H9 (cell line): ENCODE data around the gene CAMK2B. TPM values are rescaled to one million over a fixed set of nuclear protein-coding genes. Genes with fewer than 3 reads are reported as not detected.
"Not testable (repeated sequence)": the region's sequence is repeated elsewhere in the genome, so short reads cannot be mapped to it uniquely, and the experiment has no call there.

Experiments used
- DNase-seq: peaks from one replicate; pipeline ENCODE4 v3.0.0-alpha.2; 2017
- H2AFZ ChIP-seq: one replicate; pipeline ENCODE4 v1.6.1; 2013; ENCODE audit warnings: mild to moderate bottlenecking, low read length, control low read depth, moderate library complexity
- H2AK5ac ChIP-seq: 2 replicates; pipeline ENCODE4 v1.6.1; 2013; ENCODE audit warnings: low read length, control low read depth, mixed read lengths; ENCODE audit not compliant: insufficient read length
- H2BK120ac ChIP-seq: one replicate; pipeline ENCODE4 v1.6.1; 2013; ENCODE audit warnings: low read depth, mild to moderate bottlenecking, low read length, control low read depth, inconsistent platforms; ENCODE audit not compliant: poor library complexity, severe bottlenecking
- H2BK12ac ChIP-seq: 2 replicates; pipeline ENCODE4 v1.6.1; 2013; ENCODE audit warnings: low read length, control low read depth, mixed read lengths, low read depth; ENCODE audit not compliant: insufficient read length
- H2BK15ac ChIP-seq: 2 replicates; pipeline ENCODE4 v1.6.1; 2013; ENCODE audit warnings: low read depth, low read length, control low read depth
- H2BK20ac ChIP-seq: one replicate; pipeline ENCODE4 v1.6.1; 2013; ENCODE audit warnings: low read depth, mild to moderate bottlenecking, low read length, control low read depth, inconsistent platforms; ENCODE audit not compliant: poor library complexity, severe bottlenecking
- H2BK5ac ChIP-seq: 2 replicates; pipeline ENCODE4 v1.6.1; 2013; ENCODE audit warnings: low read length, control low read depth, mixed read lengths; ENCODE audit not compliant: insufficient read length
- H3K14ac ChIP-seq: 2 replicates; pipeline ENCODE4 v1.6.1; 2013; ENCODE audit warnings: low read length, control low read depth; ENCODE audit not compliant: insufficient read depth
- H3K18ac ChIP-seq: 2 replicates; pipeline ENCODE4 v1.6.1; 2013; ENCODE audit warnings: low read depth, mild to moderate bottlenecking, mixed read lengths, low read length, control low read depth; ENCODE audit not compliant: insufficient read length
- H3K23ac ChIP-seq: 2 replicates; pipeline ENCODE4 v1.6.1; 2013; ENCODE audit warnings: low read length, control low read depth, mixed read lengths, low read depth; ENCODE audit not compliant: insufficient read length
- H3K23me2 ChIP-seq: 2 replicates; pipeline ENCODE4 v1.6.1; 2013; ENCODE audit warnings: low read depth, mild to moderate bottlenecking, mixed read lengths, low read length, control low read depth; ENCODE audit not compliant: insufficient read length, poor library complexity, severe bottlenecking
- H3K27ac ChIP-seq: 2 replicates; pipeline ENCODE4 v1.5.1; 2013; ENCODE audit warnings: low read length, control low read depth, mixed read lengths, low read depth; ENCODE audit not compliant: insufficient read length
- H3K27me3 ChIP-seq: 2 replicates; pipeline ENCODE4 v1.6.1; 2013; ENCODE audit warnings: low read length, control low read depth, inconsistent platforms; ENCODE audit not compliant: insufficient read depth
- H3K4ac ChIP-seq: 2 replicates; pipeline ENCODE4 v1.6.1; 2013; ENCODE audit warnings: low read depth, mild to moderate bottlenecking, control low read depth, inconsistent platforms, low read length, moderate library complexity
- H3K4me1 ChIP-seq: 2 replicates; pipeline ENCODE4 v1.6.1; 2013; ENCODE audit warnings: low read length, control low read depth, inconsistent platforms; ENCODE audit not compliant: insufficient read depth
- H3K4me2 ChIP-seq: 2 replicates; pipeline ENCODE4 v1.6.1; 2013; ENCODE audit warnings: low read length, control low read depth, mixed read lengths; ENCODE audit not compliant: insufficient read length, insufficient read depth
- H3K56ac ChIP-seq: 2 replicates; pipeline ENCODE4 v1.6.1; 2013; ENCODE audit warnings: low read depth, mild to moderate bottlenecking, mixed read lengths, low read length, control low read depth; ENCODE audit not compliant: insufficient read length
- H3K79me1 ChIP-seq: 2 replicates; pipeline ENCODE4 v1.6.1; 2013; ENCODE audit warnings: low read depth, mild to moderate bottlenecking, moderate library complexity, low read length, control low read depth, inconsistent platforms; ENCODE audit not compliant: insufficient read depth, poor library complexity, severe bottlenecking
- H3K79me2 ChIP-seq: 2 replicates; pipeline ENCODE4 v1.6.1; 2013; ENCODE audit warnings: low read length, control low read depth, inconsistent platforms; ENCODE audit not compliant: insufficient read depth
- H3K9ac ChIP-seq: 2 replicates; pipeline ENCODE4 v1.6.1; 2013; ENCODE audit warnings: low read length, control low read depth, mixed read lengths; ENCODE audit not compliant: insufficient read length; ENCODE audit errors: extremely low read depth
- H3K9me3 ChIP-seq: one replicate; pipeline ENCODE4 v1.6.1; 2013; ENCODE audit warnings: low read depth, low read length, inconsistent platforms; ENCODE audit not compliant: control insufficient read depth
- H3T11ph ChIP-seq: one replicate; pipeline ENCODE4 v1.6.1; 2013; ENCODE audit warnings: mild to moderate bottlenecking, low read length, control low read depth, inconsistent platforms
- H4K20me1 ChIP-seq: one replicate; pipeline ENCODE4 v1.6.1; 2013; ENCODE audit not compliant: control insufficient read depth, insufficient read length, insufficient read depth
- H4K5ac ChIP-seq: 2 replicates; pipeline ENCODE4 v1.6.1; 2013; ENCODE audit warnings: low read depth, mild to moderate bottlenecking, mixed read lengths, low read length, control low read depth; ENCODE audit not compliant: insufficient read length
- H4K8ac ChIP-seq: replicated peaks from 2 replicates; pipeline ENCODE4 v1.6.1; 2013; ENCODE audit warnings: low read length, control low read depth, mixed read lengths, low read depth; ENCODE audit not compliant: insufficient read length
- H4K91ac ChIP-seq: 2 replicates; pipeline ENCODE4 v1.6.1; 2013; ENCODE audit warnings: low read depth, mild to moderate bottlenecking, moderate library complexity, mixed read lengths, low read length, control low read depth; ENCODE audit not compliant: insufficient read length
- H3K27ac Mint-ChIP-seq, 3 experiments: 2 replicates in 2 of 3; 3 replicates in 1 of 3; pipeline ENCODE4 v1.8.0; 2020 to 2021; ENCODE audit warnings: mixed read lengths in 3 of 3, mild to moderate bottlenecking in 1 of 3, moderate library complexity in 1 of 3
- H3K27me3 Mint-ChIP-seq: 2 replicates; pipeline ENCODE4 v1.8.0; 2021; ENCODE audit warnings: low read depth, mild to moderate bottlenecking, moderate library complexity, mixed read lengths
- H3K36me3 Mint-ChIP-seq, 3 experiments: 2 replicates in 2 of 3; 3 replicates in 1 of 3; pipeline ENCODE4 v1.8.0; 2020 to 2021; ENCODE audit warnings: low read depth in 3 of 3, mixed read lengths in 3 of 3; ENCODE audit not compliant: insufficient read depth in 1 of 3
- H3K4me1 Mint-ChIP-seq, 2 experiments: 2 replicates each; pipeline ENCODE4 v1.8.0; 2020; ENCODE audit warnings: mixed read lengths in 2 of 2
- H3K4me3 Mint-ChIP-seq, 2 experiments: 2 replicates in 1 of 2; 3 replicates in 1 of 2; pipeline ENCODE4 v1.8.0; 2020 to 2021; ENCODE audit warnings: mild to moderate bottlenecking in 2 of 2, mixed read lengths in 2 of 2, moderate library complexity in 1 of 2
- H3K9me3 Mint-ChIP-seq, 2 experiments: 2 replicates in 1 of 2; 3 replicates in 1 of 2; pipeline ENCODE4 v1.8.0; 2020; ENCODE audit warnings: mild to moderate bottlenecking in 2 of 2, mixed read lengths in 2 of 2, moderate library complexity in 1 of 2
- WGBS: extraction: QIAGEN DNeasy Blood & Tissue Kit; methylation state at CpG from one replicate; pipeline ENCODE4 v1.1.7; 2013; ENCODE audit warnings: missing lambda C conversion rate, low lambda C conversion rate, mixed read lengths; ENCODE audit not compliant: insufficient read length; ENCODE audit errors: extremely low coverage; 5-methylcytosine and 5-hydroxymethylcytosine counted together
- total RNA-seq: library from RNA; stranded (reverse); gene quantifications from 2 replicates; pipeline ENCODE4 v1.2.1, GENCODE V29; 2021
- TF ChIP-seq, protein P1 (sequence below): fragments of 200-600 bp; sonication (generic); conservative IDR thresholded peaks from 3 replicates; pipeline ENCODE4 v1.8.0; 2021; ENCODE audit warnings: antibody characterized with exemption, mild to moderate bottlenecking

CAMK2B gene
- total RNA-seq, 1 experiment from 2014 or later: 0.17 TPM

- Histone ChIP-seq H3K79me2 (peaks cover 17% of the 10 kb centered on the region; the same call in 1 of the 2 replicates), H2BK5ac (no peak within 1 kb of the TSS), H2AFZ (no peak within 1 kb of the TSS), H3T11ph (no peak within 1 kb of the TSS), H3K4me2 (peak within 1 kb of the TSS; percentile 63), H3K27me3 (no peaks in the 10 kb centered on the region), H3K23ac (no peak within 1 kb of the TSS), H3K4me1 (no peaks in the 10 kb centered on the region), H2AK5ac (no peak within 1 kb of the TSS), H3K18ac (peak within 1 kb of the TSS; percentile 39), H3K79me1 (peaks cover 3% of the 10 kb centered on the region), H2BK15ac (no peak within 1 kb of the TSS), H2BK20ac (no peak within 1 kb of the TSS), H3K23me2 (peaks cover 3% of the 10 kb centered on the region), H4K20me1 (no peaks in the 10 kb centered on the region), H4K8ac (no peak within 1 kb of the TSS), H3K4ac (no peak within 1 kb of the TSS), H3K9ac (peak within 1 kb of the TSS; percentile 78), H3K14ac (peak within 1 kb of the TSS; percentile 14; the same call in 1 of the 2 replicates), H2BK120ac (no peak within 1 kb of the TSS), H4K5ac (no peak within 1 kb of the TSS), H2BK12ac (no peak within 1 kb of the TSS), H3K27ac (no peak within 1 kb of the TSS), H3K56ac (no peak within 1 kb of the TSS), H4K91ac (no peak within 1 kb of the TSS), H3K9me3 (no peaks in the 10 kb centered on the region)
- Mint-ChIP-seq H3K27ac (peak within 1 kb of the TSS in 2 of 3 experiments; percentile 57 to 70; a peak in 3 of 7 replicates), H3K4me3 (peak within 1 kb of the TSS; percentile 91 to 92), H3K9me3 (no peaks in the 10 kb centered on the region), H3K4me1 (peaks cover 12 to 13% of the 10 kb centered on the region in 2 experiments), H3K27me3 (peaks cover 22% of the 10 kb centered on the region), H3K36me3 (peaks cover 4 to 12% (median 12%) of the 10 kb centered on the region in 3 experiments; a peak in 5 of 7 replicates)
- peak; percentile 95 for DNase-seq
- WGBS: no CpG with 5 or more reads among the region's 58 CpGs
- TF ChIP-seq, protein P1, sequence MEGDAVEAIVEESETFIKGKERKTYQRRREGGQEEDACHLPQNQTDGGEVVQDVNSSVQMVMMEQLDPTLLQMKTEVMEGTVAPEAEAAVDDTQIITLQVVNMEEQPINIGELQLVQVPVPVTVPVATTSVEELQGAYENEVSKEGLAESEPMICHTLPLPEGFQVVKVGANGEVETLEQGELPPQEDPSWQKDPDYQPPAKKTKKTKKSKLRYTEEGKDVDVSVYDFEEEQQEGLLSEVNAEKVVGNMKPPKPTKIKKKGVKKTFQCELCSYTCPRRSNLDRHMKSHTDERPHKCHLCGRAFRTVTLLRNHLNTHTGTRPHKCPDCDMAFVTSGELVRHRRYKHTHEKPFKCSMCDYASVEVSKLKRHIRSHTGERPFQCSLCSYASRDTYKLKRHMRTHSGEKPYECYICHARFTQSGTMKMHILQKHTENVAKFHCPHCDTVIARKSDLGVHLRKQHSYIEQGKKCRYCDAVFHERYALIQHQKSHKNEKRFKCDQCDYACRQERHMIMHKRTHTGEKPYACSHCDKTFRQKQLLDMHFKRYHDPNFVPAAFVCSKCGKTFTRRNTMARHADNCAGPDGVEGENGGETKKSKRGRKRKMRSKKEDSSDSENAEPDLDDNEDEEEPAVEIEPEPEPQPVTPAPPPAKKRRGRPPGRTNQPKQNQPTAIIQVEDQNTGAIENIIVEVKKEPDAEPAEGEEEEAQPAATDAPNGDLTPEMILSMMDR: peak; percentile 64
Measured at GRCh38 chr7:44200699-44201461, 124.5 kb downstream of the CAMK2B start, which contains the start of gene YKT6. TSS of gene YKT6 (plus strand) at chr7:44200978. CDS start at chr7:44201136, 158 bp downstream.

DNA sequence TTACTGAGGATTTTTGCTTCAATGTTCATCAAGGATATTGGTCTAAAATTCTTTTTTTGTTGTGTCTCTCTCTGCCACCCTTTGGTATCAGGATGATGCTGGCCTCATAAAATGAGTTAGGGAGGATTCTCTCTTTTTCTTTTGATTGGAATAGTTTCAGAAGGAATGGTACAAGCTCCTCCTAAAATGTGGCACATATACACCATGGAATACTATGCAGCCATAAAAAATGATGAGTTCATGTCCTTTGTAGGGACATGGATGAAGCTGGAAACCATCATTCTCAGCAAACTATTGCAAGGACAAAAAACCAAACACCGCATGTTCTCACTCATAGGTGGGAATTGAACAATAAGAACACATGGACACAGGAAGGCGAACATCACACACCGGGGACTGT lies 125.2 kb downstream of the CAMK2B start:
- H4K20me1 ChIP-seq, H3K27ac Mint-ChIP-seq, H3K4me2 ChIP-seq, DNase-seq, H3K4ac ChIP-seq, H3K27me3 ChIP-seq, H3K9me3 Mint-ChIP-seq, H3K18ac ChIP-seq, H3K36me3 Mint-ChIP-seq, H3K23me2 ChIP-seq, H3T11ph ChIP-seq, H3K14ac ChIP-seq, H3K4me1 ChIP-seq, H3K9ac ChIP-seq, H3K79me1 ChIP-seq, H2BK15ac ChIP-seq, H2BK5ac ChIP-seq, H3K56ac ChIP-seq, H3K23ac ChIP-seq, H3K27ac ChIP-seq, H4K91ac ChIP-seq, H3K9me3 ChIP-seq, H2BK20ac ChIP-seq, H2BK12ac ChIP-seq, H4K5ac ChIP-seq, H2AK5ac ChIP-seq, H4K8ac ChIP-seq, H2AFZ ChIP-seq, H2BK120ac ChIP-seq: not testable (repeated sequence)
- peaks cover 22% of the 10 kb centered on the region for H3K27me3 Mint-ChIP-seq
- H3K4me1 Mint-ChIP-seq: peaks cover 12 to 13% of the 10 kb centered on the region in 2 experiments
- no CpG with 5 or more reads among the region's 3 CpGs for WGBS
- H3K79me2 ChIP-seq: peaks cover 17% of the 10 kb centered on the region; the same call in 1 of the 2 replicates
- 0 out of 5 replicates have a peak overlapping the region, but pooled peaks of 1 of the 2 experiments have one; percentile 29 for H3K4me3 Mint-ChIP-seq
